Measurements from ENCODE around the gene PRKCH. TPM values are rescaled to one million over a fixed set of nuclear protein-coding genes. Genes with fewer than 3 reads are reported as not detected.

Gene PRKCH
- 34.4 TPM for total RNA-seq

GRCh38 chr14:61321385-61322010, at the start of gene PRKCH:
TSS of gene PRKCH (plus strand) at chr14:61321579. CDS start at chr14:61322102, 523 bp downstream.
- DNase-seq: peak; percentile 65

DNA sequence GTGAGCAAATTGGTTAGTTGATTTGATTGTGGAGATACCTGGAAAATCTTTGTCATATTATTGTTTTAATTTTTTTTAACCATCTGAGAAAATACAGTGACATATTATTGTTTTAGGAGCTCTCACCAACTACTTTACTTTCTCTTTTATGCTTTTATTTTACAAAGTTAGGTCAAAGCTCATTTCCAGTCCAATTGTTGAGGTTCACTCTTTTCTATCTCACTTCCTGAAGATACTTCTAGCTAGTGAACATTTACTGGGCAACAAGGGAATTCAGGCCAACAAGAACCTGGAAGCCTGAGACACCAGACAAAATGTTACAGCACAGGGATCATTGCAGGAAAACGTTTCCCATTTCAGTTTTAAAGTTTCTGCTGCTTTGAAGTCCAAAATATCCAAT, 44.1 kb upstream of the PRKCH start:
- no peak for DNase-seq

GRCh38 chr14:61277784-61278183, 43.6 kb upstream of the PRKCH start:
- DNase-seq: no peak

DNA sequence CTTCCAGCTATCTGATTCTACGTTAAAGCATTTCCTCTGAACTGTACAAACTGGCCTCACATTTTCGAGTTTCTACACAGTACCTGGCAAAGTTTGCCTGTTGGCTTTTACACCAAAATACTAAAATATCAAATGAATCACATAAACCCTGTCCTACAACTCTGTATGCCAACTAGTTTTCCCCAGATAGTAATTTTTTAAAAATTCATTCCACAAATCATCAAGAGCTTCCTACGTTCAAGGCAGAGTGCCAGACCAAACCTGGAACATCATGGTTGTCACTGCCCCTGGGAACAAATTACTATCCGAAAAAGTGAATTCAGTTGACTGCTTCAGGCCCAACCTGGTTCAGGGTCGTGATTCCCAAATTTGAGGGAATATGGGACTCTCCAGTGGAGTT, 42.3 kb upstream of the PRKCH start:
- DNase-seq: no peak

DNA sequence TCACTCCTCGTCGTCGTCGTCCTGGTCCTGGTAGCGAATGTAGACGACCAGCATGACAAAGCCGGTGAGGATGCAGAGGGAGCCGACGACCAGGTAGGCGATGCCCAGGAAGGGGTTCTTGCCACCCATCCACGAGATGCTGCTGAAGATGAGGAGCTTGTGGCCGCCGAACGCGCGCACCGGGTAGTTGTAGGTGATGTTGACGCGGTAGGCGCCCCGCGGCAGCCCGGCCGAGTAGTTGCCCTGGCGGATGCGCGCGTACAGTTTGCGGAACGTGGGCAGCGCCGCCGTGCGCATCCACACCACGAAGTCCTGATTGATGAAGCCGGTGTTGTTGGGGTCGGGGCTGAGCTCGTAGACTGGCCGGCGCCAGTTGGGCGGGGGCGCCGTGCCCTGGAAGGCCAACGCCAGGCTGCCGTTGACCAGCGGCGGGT, 41.3 kb upstream of the PRKCH start:
- DNase-seq: no peak

DNA sequence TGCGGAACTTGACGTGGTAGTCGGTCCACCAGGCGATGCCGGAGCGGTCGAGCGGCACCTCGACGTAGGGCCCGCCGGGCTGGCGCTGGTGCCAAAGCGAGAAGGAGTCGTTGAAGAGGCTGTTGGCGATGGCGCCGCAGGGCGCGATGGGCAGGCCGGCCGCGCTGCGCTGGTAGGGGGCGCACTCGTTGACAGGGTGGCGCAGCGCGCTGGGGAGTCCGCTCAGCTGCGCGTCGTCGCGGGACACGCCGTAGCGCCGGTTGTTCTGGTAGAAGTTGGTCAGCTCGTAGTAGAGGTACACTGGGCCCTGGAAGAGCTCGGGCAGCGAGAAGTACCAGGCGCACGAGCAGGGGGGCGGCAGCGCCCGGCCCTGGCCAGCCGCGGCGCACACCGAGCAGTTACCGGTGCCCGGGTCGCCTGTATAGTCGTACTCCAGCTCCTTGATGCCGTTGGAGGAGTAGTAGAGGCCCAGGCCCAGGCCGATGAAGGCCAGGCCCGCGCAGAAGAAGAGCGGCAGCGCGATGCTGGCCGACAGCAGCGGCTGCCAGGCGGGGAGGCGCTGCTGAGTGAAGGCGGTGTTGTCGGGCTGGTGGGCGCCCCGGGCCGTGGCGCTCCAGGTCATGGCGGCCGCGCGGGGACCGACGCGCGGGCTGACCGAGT, 40.7 kb upstream of the PRKCH start:
- DNase-seq: peak; percentile 81

DNA sequence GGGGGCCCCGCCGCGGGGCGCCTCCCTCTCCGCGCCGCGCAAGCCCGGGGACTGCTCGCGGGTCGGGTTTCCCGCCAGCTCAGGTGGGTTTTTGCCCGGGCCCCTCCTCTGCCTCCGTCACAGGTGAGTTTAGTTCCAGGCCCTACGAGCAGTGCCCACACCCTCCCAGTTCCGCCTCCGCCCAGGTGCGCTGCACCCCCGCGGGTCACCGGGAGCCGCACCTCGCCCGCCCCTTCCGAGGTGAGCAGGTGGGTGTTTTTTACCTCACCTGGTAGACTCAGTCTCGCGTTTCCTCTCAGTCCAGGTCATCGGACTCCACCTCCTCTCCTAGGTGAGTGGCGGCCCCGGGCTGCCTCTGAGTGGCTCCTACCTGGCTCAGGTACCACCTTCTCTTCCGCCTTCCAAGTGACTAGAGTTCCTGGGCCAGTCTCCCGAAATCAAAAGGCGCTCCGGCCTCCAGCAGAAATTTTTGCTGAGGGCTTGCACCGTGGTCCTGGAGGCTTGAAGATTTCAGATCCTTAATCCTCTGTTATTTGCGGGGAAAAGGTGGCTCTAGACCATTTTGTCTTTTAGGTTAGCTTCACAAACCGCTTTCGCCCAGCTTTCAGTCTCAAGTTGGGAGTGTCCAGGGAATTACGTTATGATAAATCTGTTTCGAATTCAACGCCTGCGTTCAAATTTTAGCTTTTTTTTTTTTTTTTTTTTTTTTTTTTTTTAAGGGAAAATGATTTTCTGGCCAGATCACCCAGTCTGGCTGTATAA, 40.0 kb upstream of the PRKCH start, which contains the start of gene TMEM30B:
TSS of gene TMEM30B (minus strand) at position 153 of the 762 bp plus-strand sequence. CDS start 191 bp downstream, outside the sequence.
- peak; percentile 37 for DNase-seq

GRCh38 chr14:61281948-61282275, 39.5 kb upstream of the PRKCH start:
- DNase-seq: peak; percentile 61

DNA sequence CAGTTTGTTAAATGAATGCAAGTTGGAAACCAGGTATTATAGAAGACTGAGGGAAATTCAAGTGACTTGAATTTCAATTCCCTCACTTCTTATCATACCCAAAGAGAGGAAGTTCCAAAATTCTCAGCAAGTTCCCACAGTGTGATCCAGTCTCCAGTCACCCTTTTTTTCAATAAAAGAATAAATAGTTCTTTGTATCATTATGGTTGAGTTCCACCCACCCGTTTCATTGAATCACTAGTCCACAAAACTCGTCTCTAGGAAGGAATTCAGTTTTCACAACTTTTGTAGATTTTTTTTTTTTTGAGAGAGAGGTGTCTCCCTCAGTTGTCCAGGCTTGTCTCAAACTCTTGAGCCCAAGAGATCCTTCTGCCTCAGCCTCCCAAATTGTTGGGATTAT, 38.6 kb upstream of the PRKCH start:
- no peak for DNase-seq

DNA sequence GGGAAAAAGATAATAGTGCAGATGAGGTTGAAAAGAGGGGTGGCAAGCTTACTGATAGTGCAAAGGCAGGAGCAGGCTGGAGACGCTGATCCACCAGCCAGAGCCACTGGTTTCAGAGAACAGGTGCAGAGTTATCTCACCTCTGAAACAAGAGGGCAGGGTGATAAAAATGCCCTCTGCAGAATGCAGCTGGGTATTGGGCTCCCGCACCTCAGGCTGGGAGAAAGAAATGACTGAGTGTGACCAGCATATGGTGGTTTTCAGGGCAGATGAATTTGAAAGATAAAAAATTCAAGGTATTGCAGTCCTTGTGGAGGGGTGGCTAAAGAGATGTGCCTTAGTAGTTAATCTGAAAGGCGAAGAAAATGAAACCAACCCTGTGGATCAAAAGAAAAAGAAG, 37.4 kb upstream of the PRKCH start:
- DNase-seq: no peak

DNA sequence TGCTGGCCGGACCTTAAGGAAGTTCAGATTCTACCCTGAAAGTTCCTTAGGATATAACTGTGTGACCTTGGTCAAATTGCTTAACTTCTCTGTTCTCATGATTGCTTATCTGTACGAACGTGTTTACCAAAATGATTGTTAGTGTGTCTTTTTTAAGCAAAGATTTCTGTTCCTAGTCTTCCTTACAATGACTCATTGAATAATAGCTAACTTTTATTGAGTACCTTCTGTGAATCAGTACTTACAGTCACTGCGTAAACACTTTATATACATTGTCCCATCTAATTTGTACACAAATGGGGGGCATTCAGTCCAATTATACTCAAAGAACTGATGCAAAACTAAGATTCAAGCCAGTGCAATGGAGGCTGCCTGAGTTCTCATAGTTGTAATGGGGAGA, 36.0 kb upstream of the PRKCH start:
- DNase-seq: no peak

DNA sequence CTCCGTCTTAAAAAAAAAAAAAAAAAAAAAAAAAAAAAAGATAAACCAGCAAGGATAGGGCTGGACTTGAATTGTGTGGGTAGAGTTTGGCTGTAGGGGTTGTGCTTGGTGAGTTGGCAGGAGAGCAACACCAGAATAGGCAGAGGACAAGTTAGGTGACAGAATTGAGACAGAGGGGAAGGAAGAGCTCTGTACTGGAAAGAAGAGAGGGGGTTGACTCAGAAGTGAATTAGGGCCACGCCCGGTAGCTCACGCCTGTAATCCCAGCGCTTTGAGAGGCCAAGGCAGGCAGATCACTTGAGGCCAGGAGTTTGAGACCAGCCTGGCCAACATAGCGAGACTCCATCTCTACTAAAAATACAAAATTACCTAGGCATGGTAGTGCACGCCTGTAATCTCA, 34.2 kb upstream of the PRKCH start:
- no peak for DNase-seq

DNA sequence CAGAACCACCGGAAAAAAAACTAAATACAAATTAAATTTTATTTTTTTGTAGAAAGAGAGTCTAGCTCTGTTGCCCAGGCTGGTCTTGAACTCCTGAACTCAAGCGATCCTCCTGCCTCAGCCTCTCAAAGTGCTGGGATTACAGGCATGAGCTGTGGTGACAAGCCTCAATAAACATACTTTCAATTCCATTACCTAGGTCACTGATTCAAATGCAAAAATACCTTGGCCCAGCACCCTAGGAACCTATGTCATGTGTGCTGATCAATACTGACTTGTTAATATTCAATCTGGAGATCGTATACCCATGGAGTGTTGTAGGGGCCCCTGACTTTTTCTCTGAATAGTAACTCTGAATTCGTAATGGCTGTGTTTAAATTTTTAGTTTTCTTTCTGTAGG, 33.2 kb upstream of the PRKCH start:
- no peak for DNase-seq

- DNase-seq: no peak
Observed at GRCh38 chr14:61288720-61289119, 32.7 kb upstream of the PRKCH start.

- DNase-seq: no peak
Observed at GRCh38 chr14:61290701-61291100, 30.7 kb upstream of the PRKCH start.

DNA sequence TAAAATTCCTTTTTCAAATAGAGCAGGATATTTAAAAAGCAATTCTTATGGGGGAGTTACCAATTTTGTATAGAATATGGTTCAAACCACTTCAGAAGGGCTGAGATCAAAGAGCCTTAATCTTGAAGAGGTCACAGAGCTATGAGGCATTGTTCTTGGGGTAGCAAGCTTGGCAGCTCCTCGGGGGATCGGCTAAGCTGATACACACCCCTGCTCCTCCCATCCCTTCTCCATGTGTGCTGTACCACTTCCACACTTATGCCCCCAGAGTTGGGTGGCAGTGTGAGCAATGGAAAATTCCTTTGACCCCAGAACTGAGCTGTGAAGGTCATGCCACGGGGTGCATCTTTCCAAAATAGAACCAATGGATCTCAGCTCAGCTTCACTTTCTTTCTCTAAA, 25.2 kb upstream of the PRKCH start:
- DNase-seq: no peak

GRCh38 chr14:61296719-61297502, 24.5 kb upstream of the PRKCH start:
- DNase-seq: peak; percentile 55

- DNase-seq: no peak
Observed at GRCh38 chr14:61297581-61297980, 23.8 kb upstream of the PRKCH start.

DNA sequence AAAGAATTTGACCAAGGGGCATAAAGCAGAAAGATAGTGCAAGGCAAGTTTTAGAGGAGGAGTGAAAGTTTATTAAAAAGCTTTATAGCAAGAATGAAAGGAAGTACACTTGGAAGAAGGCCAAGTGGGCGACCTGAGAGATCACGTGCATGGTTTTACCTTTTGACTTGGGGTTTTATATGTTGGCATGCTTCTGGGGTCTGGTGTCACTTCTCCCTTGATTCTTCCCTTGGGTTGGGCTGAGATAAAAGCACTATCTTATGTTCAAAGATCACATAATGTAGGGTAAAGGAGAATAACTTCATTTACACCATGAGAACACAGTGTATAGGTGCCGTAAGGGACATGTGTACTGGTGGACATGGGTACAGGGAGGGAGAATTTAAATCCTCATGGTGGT, 22.6 kb upstream of the PRKCH start:
- DNase-seq: no peak

DNA sequence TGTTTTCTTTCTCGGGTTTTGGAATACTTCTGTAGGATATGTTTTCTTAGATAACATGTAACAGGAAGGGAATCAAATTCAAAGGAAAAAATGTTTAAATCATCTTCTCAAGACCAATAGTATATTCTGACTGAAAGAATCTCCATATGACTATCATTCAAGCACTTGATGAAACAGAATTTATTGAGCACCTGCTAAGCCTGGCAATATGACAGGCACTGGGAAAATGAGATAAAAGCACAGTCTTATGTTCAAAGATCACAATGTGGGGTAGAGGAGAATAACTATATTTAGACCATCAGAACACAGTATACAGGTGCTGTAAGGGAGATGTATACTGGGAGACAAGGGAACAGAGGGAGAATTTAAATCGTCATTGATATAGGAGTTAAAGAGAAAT, 21.2 kb upstream of the PRKCH start:
- no peak for DNase-seq

GRCh38 chr14:61300754-61301153, 20.6 kb upstream of the PRKCH start:
- DNase-seq: no peak

- no peak for DNase-seq
Observed at GRCh38 chr14:61304688-61305087, 16.7 kb upstream of the PRKCH start.

- no peak for DNase-seq
Observed at GRCh38 chr14:61308198-61308597, 13.2 kb upstream of the PRKCH start.
